HEK293T (cell line): ENCODE measurements around the gene SMIM33.

ENCODE experiments used
- BHLHE40 ChIP-seq: fragments of 450-650 bp; IDR thresholded peaks from 2 replicates; pipeline ENCODE4 v1.6.1; 2016; ENCODE audit warnings: mild to moderate bottlenecking, moderate library complexity, borderline replicate concordance
- FOXK2 ChIP-seq: fragments of 450-650 bp; IDR thresholded peaks from 2 replicates; pipeline ENCODE4 v1.6.1; 2016; ENCODE audit warnings: mild to moderate bottlenecking
- HDGF ChIP-seq: fragments of 450-650 bp; IDR thresholded peaks from 2 replicates; pipeline ENCODE4 v1.6.1; 2017; ENCODE audit warnings: antibody characterized with exemption, borderline replicate concordance
- TARDBP ChIP-seq: fragments of 450-650 bp; IDR thresholded peaks from 2 replicates; pipeline ENCODE4 v1.6.1; 2016
- ZNF384 ChIP-seq: fragments of 450-650 bp; IDR thresholded peaks from 2 replicates; pipeline ENCODE4 v1.6.1; 2016

- TF ChIP-seq FOXK2 (no peak), ZNF384 (no peak), HDGF (no peak), TARDBP (no peak), BHLHE40 (no peak)
Observed at GRCh38 chr5:139461176-139461575, 9.6 kb upstream of the SMIM33 start.
